Breast epithelium (tissue), 3 donors: ENCODE results near the gene MCM6.

Source experiments
- CTCF ChIP-seq, 3 donors: fragments of 450-650 bp; IDR thresholded peaks; one replicate each; pipeline ENCODE4 v1.5.1; 2016 to 2017; ENCODE audit warnings: antibody characterized with exemption in 3 of 3, mild to moderate bottlenecking in 3 of 3, moderate library complexity in 3 of 3
- POLR2A ChIP-seq: fragments of 450-650 bp; IDR thresholded peaks from one replicate; pipeline ENCODE4 v1.6.1; 2016; ENCODE audit warnings: antibody characterized with exemption, mild to moderate bottlenecking, moderate library complexity
- POLR2AphosphoS5 ChIP-seq, 3 donors: sonication (generic); formaldehyde crosslinking; IDR thresholded peaks; one replicate each; pipeline ENCODE4 v1.6.1; 2017; ENCODE audit warnings: antibody characterized with exemption in 3 of 3

GRCh38 chr2:135796606-135797005 lies 79.6 kb downstream of the MCM6 start:
- TF ChIP-seq POLR2AphosphoS5 (IDR thresholded peaks at IDR 0.05) (no peak), POLR2A (no peak), CTCF (IDR thresholded peaks at IDR 0.05) (no peak)
